Stimulated activated CD4-positive, alpha-beta T cell treated with anti-CD3 and anti-CD28 coated beads, Interleukin-1b, Interleukin-23, amount 100 ng/mL, for 4 hours (primary cell): ENCODE measurements around the gene BTBD18.

Source experiments
- DNase-seq, 2 donors: peaks; one replicate each; pipeline ENCODE4 v3.0.0-alpha.2; 2020; ENCODE audit warnings: low read depth in 2 of 2

BTBD18 gene

GRCh38 chr11:57775491-57775890 lies 23.9 kb upstream of the BTBD18 start:
- DNase-seq, result no peak

GRCh38 chr11:57773026-57773598 lies 21.5 kb upstream of the BTBD18 start:
- no peak for DNase-seq

GRCh38 chr11:57772562-57772961 lies 20.9 kb upstream of the BTBD18 start:
- DNase-seq, result no peak

GRCh38 chr11:57771365-57771764 lies 19.7 kb upstream of the BTBD18 start:
- DNase-seq, result no peak

GRCh38 chr11:57770793-57771192 lies 19.2 kb upstream of the BTBD18 start:
- DNase-seq, result no peak

- no peak for DNase-seq
These were observed 13.4 kb upstream of the BTBD18 start for GRCh38 chr11:57764972-57765371.

- no peak for DNase-seq
These were observed 12.9 kb upstream of the BTBD18 start for GRCh38 chr11:57764566-57764965.

- no peak for DNase-seq
These were observed 12.4 kb upstream of the BTBD18 start for GRCh38 chr11:57764021-57764420.

GRCh38 chr11:57763568-57763967 lies 11.9 kb upstream of the BTBD18 start:
- DNase-seq, result no peak

- DNase-seq, result no peak
These were observed 10.7 kb upstream of the BTBD18 start for GRCh38 chr11:57762235-57762861.

- no peak for DNase-seq
These were observed 9.9 kb upstream of the BTBD18 start, which contains the start of gene CTNND1 for GRCh38 chr11:57761301-57762234. CTNND1 (plus strand) TSS chr11:57761802; CDS start chr11:57791479, 29,677 bp downstream.

- DNase-seq, result no peak
These were observed 6.6 kb upstream of the BTBD18 start for GRCh38 chr11:57758174-57758573.

GRCh38 chr11:57752954-57753353 lies 1.3 kb upstream of the BTBD18 start:
- no peak for DNase-seq

GRCh38 chr11:57751176-57751575 lies 443 bp downstream of the BTBD18 start:
- no peak for DNase-seq

GRCh38 chr11:57746920-57747319 lies 4.7 kb downstream of the BTBD18 start:
- no peak for DNase-seq

- DNase-seq, result no peak
These were observed 6.4 kb downstream of the BTBD18 start for GRCh38 chr11:57745206-57745605.

- no peak for DNase-seq
These were observed 7.3 kb downstream of the BTBD18 start for GRCh38 chr11:57744357-57744756.

- DNase-seq, result peak in 1 of 2 donors; percentile 26
These were observed 9.5 kb downstream of the BTBD18 start for GRCh38 chr11:57742087-57742452.

GRCh38 chr11:57741132-57742086 lies 10.2 kb downstream of the BTBD18 start, which contains the start of gene SELENOH:
SELENOH (plus strand) TSS chr11:57741491; CDS start chr11:57741596, 105 bp downstream.
- peak; percentile 83 to 88 for DNase-seq

- DNase-seq, result no peak
These were observed 15.9 kb downstream of the BTBD18 start for GRCh38 chr11:57735619-57736298.

GRCh38 chr11:57732661-57733060 lies 19.0 kb downstream of the BTBD18 start:
- no peak for DNase-seq
